ENCODE data around the gene TDRD12. TPM values are rescaled to one million over a fixed set of nuclear protein-coding genes. Genes with fewer than 3 reads are reported as not detected.

Gene TDRD12
- total RNA-seq, 1 donor from 2014 or later, result not detected

DNA sequence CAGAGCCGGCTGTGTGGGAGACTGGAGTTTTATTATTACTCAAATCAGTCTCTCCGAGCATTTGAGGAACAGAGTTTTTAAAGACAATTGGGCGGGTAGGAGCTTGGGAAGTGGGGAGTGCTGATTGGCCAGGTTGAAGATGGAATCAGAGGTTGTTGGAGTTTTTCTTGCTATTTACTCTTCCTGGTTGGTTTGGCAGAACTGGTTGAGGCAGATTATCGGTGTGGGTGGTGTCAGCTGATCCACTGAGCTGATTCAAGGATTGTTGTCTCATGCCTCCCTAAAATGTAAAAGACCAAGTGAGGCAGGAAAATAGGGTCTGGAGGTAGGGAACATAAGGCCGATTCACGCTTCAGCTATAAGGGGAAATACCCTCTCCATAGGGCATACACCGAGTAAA, 1.3 kb upstream of the TDRD12 start:
- DNase-seq (ENCODE audit: low read depth), result no peak
- TF ChIP-seq, protein P1, sequence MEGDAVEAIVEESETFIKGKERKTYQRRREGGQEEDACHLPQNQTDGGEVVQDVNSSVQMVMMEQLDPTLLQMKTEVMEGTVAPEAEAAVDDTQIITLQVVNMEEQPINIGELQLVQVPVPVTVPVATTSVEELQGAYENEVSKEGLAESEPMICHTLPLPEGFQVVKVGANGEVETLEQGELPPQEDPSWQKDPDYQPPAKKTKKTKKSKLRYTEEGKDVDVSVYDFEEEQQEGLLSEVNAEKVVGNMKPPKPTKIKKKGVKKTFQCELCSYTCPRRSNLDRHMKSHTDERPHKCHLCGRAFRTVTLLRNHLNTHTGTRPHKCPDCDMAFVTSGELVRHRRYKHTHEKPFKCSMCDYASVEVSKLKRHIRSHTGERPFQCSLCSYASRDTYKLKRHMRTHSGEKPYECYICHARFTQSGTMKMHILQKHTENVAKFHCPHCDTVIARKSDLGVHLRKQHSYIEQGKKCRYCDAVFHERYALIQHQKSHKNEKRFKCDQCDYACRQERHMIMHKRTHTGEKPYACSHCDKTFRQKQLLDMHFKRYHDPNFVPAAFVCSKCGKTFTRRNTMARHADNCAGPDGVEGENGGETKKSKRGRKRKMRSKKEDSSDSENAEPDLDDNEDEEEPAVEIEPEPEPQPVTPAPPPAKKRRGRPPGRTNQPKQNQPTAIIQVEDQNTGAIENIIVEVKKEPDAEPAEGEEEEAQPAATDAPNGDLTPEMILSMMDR (conservative IDR thresholded peaks at IDR 0.05; ENCODE audit: low read depth, low read length), result no peak

DNA sequence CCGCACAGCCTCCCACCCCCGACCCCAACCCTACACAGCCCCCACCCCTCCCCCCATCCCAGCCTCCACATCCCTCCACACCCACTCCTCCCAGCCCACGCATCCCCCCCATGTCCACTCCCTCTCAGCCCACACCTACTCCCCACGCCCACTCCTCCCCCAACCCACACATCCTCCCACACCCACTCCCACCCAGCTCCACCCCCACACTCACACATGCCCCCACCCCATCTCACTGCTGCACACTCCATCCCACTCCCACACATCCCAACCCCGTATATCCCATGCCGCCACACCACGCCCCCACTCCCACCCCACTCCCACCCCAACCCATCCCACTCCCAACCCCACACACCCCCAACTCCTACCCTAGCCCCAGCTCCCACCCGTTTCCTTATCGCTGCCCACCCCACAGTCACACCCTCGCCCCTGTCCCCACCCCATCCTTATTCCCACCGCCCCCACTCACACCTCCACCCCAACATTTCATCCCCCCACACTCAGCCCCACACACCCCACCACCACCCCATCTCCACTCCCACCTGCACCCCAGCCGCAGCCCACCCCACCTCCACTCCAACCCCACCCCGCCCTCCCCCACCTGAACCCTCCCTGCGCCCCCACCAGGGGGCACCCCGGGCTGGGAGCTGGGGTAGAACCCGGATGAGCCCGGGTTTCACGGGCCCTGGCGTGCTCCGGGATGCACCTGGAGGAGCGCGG, 809 bp downstream of the TDRD12 start:
- TF ChIP-seq, protein P1 (conservative IDR thresholded peaks at IDR 0.05; ENCODE audit: low read depth, low read length), result no peak
- no peak overlapping the region for H3K4me3 ChIP-seq (ENCODE audit: low read depth, low read length)
- DNase-seq (ENCODE audit: low read depth), result no peak

More for the DNA sequence above, 1.3 kb upstream of the TDRD12 start:
- H3K4me3 ChIP-seq (ENCODE audit: low read depth, low read length), result no peak overlapping the region

DNA sequence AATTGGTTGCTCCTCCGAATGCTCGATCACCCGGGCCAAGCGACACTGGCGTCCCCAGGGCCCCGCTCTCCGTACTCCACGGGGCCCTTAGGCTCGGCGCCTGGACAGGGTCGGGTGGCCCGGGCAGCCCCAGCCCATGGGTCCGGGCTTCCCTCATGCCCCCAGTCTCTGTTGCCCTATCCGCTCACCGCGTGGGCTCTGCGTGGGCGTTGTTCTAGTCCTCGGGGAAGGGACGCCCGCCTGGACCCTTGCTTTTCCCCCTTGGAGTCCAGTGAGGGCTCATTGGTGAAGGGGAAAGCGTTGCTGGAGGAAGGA, 1.3 kb downstream of the TDRD12 start:
- no peak overlapping the region for H3K4me3 ChIP-seq (ENCODE audit: low read depth, low read length)
- TF ChIP-seq, protein P1 (conservative IDR thresholded peaks at IDR 0.05; ENCODE audit: low read depth, low read length), result no peak
- no peak for DNase-seq (ENCODE audit: low read depth)

DNA sequence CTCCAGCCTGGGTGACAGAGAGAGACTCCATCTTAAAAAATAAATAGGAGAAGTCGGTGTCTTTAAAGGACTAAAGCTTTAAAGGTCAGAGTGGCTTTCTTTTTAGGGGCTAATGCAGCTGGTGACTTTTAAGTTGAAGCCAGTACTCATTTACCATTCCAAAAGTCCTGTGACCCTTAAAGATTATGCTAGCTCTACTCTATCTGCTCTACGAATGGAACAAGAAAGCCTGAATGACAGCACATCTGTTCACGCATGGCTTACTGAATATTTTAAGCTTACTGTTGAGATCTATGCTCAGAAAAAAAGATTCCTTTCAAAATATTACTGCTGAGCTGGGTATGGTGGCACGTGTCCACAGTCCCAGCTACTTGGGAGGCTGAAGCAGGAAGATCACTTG, 16.4 kb downstream of the TDRD12 start:
- no peak for DNase-seq (ENCODE audit: low read depth)
- TF ChIP-seq, protein P1 (conservative IDR thresholded peaks at IDR 0.05; ENCODE audit: low read depth, low read length), result no peak
- H3K4me3 ChIP-seq (ENCODE audit: low read depth, low read length), result no peak overlapping the region

DNA sequence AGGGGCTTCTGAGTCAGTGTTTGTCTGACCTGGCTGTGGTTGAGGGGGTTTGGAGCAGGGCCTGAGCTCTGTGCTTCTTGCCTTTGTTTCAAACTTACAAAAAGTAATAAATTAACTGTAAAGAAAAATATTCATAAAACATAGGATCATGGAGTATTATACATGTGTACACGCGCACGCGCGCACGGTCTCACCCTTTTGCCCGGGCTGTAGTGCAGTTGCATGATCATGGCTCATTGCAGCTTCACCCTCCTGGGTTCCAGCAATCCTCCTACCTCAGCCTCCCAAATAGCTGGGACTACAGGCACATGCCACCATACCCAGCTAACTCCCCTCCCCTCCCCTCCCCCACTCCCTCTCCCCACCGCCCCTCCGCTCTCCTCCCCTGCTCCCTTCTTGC, 23.5 kb downstream of the TDRD12 start:
- TF ChIP-seq, protein P1 (conservative IDR thresholded peaks at IDR 0.05; ENCODE audit: low read depth, low read length), result no peak
- no peak for DNase-seq (ENCODE audit: low read depth)
- no peak overlapping the region for H3K4me3 ChIP-seq (ENCODE audit: low read depth, low read length)

DNA sequence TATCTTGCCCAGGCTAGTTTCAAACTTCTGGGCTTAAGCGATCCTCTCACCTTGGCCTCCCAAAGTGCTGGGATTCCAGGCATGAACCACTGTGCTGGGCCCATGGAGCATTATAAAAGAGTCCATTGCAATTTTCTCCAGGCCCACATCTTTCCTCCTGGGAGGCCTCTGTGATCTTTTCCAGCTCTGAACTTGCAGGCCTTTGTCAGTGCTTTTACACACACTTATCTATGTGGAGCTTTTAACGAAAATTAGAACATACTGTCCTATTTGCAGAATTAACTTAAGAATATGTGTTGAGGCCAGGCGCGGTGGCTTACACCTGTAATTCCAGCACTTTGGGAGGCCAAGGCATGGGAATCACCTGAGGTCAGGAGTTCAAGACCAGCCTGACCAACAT, 23.9 kb downstream of the TDRD12 start:
- H3K4me3 ChIP-seq (ENCODE audit: low read depth, low read length), result no peak overlapping the region
- DNase-seq (ENCODE audit: low read depth), result no peak
- TF ChIP-seq, protein P1 (conservative IDR thresholded peaks at IDR 0.05; ENCODE audit: low read depth, low read length), result no peak

All from epithelial cell of proximal tubule (primary cell).